Astrocyte of the cerebellum (primary cell): ENCODE data around the gene EPHA10.
"Not testable (repeated sequence)": the region's sequence is repeated elsewhere in the genome, so short reads cannot be mapped to it uniquely, and the experiment has no call there.

Source experiments
- DNase-seq: peaks from one replicate; pipeline ENCODE4 v3.0.0-alpha.2; 2011; ENCODE audit warnings: low read depth
- H3K4me3 ChIP-seq: 2 replicates; pipeline ENCODE4 v1.5.1; 2011; ENCODE audit warnings: mild to moderate bottlenecking, low read depth, low read length, moderate library complexity
- in situ Hi-C: cut with HindIII; loops from 2 replicates; pipeline ENCODE4 v1.10.0; 2017; ENCODE audit warnings: low sequenced_read_pairs
- TF ChIP-seq, protein P1 (sequence below): IDR thresholded peaks from 2 replicates; pipeline ENCODE4 v1.5.1; 2012; ENCODE audit warnings: low read length, low read depth, moderate library complexity, mild to moderate bottlenecking; ENCODE audit errors: missing control alignments

Gene EPHA10

DNA sequence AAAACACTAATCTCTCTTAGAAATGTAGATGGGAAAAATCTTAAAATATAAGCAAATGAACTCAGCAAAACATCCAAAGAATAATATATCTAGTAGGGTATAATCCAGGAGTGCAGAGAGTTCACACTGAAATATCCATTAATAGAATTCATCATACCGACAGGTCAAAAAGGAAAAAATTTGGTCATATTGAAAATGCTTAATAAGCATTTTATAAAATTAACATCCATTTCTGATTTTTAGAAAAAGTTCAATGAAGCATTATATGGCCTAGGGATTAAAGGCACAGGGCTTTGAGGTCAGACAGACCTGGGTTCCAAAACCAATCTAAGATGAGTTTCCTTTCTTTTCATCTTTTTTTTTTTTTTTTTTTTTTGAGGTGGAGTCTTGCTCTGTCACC lies 16.4 kb downstream of the EPHA10 start:
- no peak overlapping the region for H3K4me3 ChIP-seq
- in situ Hi-C loops, result no loop called here
- TF ChIP-seq, protein P1, sequence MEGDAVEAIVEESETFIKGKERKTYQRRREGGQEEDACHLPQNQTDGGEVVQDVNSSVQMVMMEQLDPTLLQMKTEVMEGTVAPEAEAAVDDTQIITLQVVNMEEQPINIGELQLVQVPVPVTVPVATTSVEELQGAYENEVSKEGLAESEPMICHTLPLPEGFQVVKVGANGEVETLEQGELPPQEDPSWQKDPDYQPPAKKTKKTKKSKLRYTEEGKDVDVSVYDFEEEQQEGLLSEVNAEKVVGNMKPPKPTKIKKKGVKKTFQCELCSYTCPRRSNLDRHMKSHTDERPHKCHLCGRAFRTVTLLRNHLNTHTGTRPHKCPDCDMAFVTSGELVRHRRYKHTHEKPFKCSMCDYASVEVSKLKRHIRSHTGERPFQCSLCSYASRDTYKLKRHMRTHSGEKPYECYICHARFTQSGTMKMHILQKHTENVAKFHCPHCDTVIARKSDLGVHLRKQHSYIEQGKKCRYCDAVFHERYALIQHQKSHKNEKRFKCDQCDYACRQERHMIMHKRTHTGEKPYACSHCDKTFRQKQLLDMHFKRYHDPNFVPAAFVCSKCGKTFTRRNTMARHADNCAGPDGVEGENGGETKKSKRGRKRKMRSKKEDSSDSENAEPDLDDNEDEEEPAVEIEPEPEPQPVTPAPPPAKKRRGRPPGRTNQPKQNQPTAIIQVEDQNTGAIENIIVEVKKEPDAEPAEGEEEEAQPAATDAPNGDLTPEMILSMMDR, result no peak
- DNase-seq, result no peak

DNA sequence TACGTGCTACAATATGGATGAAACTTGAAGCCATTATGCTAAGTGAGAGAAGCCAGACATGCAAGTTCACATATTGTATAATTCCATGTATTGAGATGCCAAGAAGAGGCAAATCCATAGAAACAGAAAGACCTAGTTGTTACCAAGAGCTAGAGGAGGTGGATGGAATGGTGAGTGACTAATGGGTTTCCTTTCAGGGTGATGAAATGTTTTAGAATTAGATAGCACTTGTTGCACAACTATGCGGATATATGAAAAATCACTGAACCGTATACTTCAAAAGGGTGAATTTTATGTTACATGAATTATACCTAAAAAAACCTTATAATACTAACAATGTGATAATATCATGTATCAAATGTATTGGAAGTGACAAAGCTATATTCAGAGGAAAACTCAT lies 18.1 kb downstream of the EPHA10 start:
- TF ChIP-seq, protein P1, result no peak
- no peak for DNase-seq
- in situ Hi-C loops, result no loop called here
- H3K4me3 ChIP-seq, result no peak overlapping the region

DNA sequence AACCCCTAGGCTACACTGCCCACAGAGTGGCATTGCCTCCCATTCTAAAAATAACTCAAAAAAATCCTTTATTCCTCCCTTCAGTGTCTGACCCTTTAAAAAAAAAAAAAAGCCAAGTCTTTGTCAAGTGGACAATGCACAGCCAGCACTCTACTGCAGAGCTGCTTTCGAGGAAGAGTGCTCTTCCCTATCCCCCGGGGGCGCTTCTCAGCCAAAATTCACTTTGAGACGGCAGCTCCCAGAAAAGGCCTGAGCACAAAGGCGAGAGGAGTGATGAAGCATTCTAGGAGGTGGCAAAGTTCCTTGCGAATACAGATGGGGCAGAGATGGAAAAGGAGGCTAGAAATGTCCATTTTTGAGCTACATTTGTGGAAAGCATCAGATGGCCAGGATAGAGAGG lies 23.3 kb downstream of the EPHA10 start:
- in situ Hi-C loops, result no loop called here
- TF ChIP-seq, protein P1, result no peak
- H3K4me3 ChIP-seq, result no peak overlapping the region
- DNase-seq, result no peak

DNA sequence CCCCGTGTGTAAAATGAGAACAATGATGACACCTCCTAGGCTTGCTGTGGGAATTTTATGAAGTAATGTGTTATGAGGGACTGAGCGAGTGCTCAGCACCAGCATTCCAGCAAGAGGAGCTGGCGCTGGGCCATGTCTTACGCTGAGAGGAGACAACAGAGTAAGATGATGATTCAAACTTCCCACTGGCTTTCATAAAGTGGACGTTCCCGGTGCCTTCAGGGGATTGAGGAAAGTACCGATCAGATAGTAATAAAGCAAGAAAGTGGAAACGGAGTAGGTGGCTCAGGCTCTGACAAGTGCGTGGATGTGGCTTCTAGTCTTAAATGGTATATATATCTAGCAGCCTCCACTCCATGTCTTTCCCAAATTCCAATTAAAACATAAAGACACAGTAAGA lies 23.8 kb downstream of the EPHA10 start:
- in situ Hi-C loops, result no loop called here
- TF ChIP-seq, protein P1, result no peak
- H3K4me3 ChIP-seq, result no peak overlapping the region
- DNase-seq, result no peak

DNA sequence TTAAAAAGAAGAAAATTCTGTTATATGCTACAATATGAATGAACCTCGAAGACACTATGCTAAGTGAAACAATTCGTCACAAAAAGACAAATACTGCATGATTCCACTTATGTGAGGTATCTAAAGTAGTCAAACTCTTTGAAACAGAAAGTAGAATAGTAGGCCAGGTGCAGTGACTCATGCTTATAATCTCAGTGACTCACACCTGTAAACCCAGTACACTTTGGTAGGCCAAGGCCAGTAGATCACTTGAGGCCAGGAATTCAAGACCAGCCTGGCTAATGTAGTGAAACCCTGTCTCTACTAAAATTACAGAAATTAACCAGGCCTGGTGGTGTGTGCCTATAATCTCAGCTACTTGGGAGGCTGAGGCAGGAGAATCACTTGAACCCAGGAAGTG lies 25.7 kb downstream of the EPHA10 start:
- in situ Hi-C loops, result no loop called here
- TF ChIP-seq, protein P1, result no peak
- H3K4me3 ChIP-seq, result no peak overlapping the region
- DNase-seq, result no peak

DNA sequence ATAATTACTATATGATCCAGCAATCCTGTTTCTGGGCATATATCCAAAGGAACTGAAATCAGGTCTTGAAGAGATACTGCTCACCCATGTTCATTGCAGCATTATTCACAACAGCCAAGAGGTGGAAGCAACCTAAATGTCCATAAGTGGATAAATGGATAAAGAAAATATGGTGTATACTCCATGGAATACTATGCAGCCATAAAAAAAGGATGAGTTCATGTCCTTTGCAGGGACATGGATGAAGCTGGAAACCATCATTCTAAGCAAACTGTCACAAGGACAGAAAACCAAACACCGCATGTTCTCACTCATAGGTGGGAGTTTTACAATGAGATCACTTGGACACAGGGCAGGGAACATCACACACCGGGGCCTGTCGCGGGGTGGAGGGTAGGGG lies 26.3 kb downstream of the EPHA10 start:
- DNase-seq, in situ Hi-C loops, H3K4me3 ChIP-seq: not testable (repeated sequence)

DNA sequence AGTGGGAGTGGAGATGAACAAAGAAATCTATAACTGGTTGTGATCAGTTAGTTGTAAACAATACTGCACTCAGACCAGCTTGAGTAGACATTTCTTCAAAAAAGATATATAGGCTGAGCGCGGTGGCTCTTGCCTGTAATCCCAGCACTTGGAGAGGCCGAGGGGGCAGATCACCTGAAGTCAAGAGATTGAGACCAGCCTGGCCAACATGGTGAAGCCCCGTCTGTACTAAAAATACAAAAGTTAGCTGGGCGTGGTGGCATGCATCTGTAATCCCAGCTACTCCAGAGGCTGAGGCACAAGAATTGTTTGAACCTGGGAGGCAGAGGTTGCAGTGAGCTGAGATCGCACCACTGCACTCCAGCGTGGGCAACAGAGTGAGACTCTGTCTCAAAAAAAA lies 26.9 kb downstream of the EPHA10 start:
- H3K4me3 ChIP-seq, DNase-seq, in situ Hi-C loops: not testable (repeated sequence)
